SK-N-SH (cell line): ENCODE measurements around the gene RAB5B. TPM values are rescaled to one million over a fixed set of nuclear protein-coding genes. Genes with fewer than 3 reads are reported as not detected.

Experiments
- CTCF ChIA-PET: fragments of 300-600, 350-600 bp; formaldehyde crosslinking; extraction: SDS; loops from one replicate; lab custom pipeline; 2021; lab: Yijun Ruan, JAX
- POLR2A ChIA-PET: fragments of 350-600 bp; sonication (Branson Sonifier 250); formaldehyde crosslinking; extraction: SDS; loops from one replicate; lab custom pipeline; 2020; ENCODE audit warnings: antibody characterized with exemption, inconsistent platforms; lab: Yijun Ruan, JAX
- DNase-seq: peaks from one replicate; pipeline ENCODE4 v3.0.0; 2012
- H2AFZ ChIP-seq: fragments of 200-600 bp; sonication (generic); 2 replicates; pipeline ENCODE4 v1.8.1; 2016; ENCODE audit warnings: antibody characterized with exemption, mild to moderate bottlenecking, low read depth
- H3F3A ChIP-seq: fragments of 200-600 bp; sonication (generic); replicated peaks from 2 replicates; pipeline ENCODE3; 2016; ENCODE audit warnings: antibody characterized with exemption, mild to moderate bottlenecking; ENCODE audit not compliant: insufficient read depth
- H3K27ac ChIP-seq, 2 experiments: fragments of 200-500 bp in 1 of 2; fragments of 200-600 bp in 1 of 2; sonication (Bioruptor generic) in 1 of 2; sonication (generic), shearing (Covaris generic) in 1 of 2; 2 replicates each; pipeline versions ENCODE4 v1.5.1 to v1.6.1; 2014 to 2016; ENCODE audit warnings: low read depth in 2 of 2, inconsistent platforms in 1 of 2, low read length in 1 of 2, mild to moderate bottlenecking in 1 of 2, mixed read lengths in 1 of 2
- H3K27me3 ChIP-seq: fragments of 200-600 bp; sonication (generic), shearing (Covaris generic); 2 replicates; pipeline ENCODE4 v1.6.1; 2016; ENCODE audit warnings: mixed run types; ENCODE audit not compliant: insufficient read depth
- H3K36me3 ChIP-seq, 2 experiments: fragments of 200-500 bp in 1 of 2; fragments of 200-600 bp in 1 of 2; sonication (Bioruptor generic) in 1 of 2; sonication (generic) in 1 of 2; replicated peaks in 1 of 2; 2 replicates each; pipeline versions ENCODE3 to v1.5.1; 2014 to 2016; ENCODE audit warnings: low read length in 1 of 2, mild to moderate bottlenecking in 1 of 2; ENCODE audit not compliant: insufficient read depth in 2 of 2, control insufficient read depth in 1 of 2
- H3K4me1 ChIP-seq, 2 experiments: fragments of 200-500 bp in 1 of 2; fragments of 200-600 bp in 1 of 2; sonication (Bioruptor generic) in 1 of 2; sonication (generic), shearing (Covaris generic) in 1 of 2; 2 replicates each; pipeline versions ENCODE4 v1.5.1 to v1.6.1; 2014 to 2016; ENCODE audit warnings: low read depth in 1 of 2, low read length in 1 of 2, mixed run types in 1 of 2; ENCODE audit not compliant: insufficient read depth in 2 of 2, control insufficient read depth in 1 of 2
- H3K4me2 ChIP-seq: fragments of 200-600 bp; sonication (generic), shearing (Covaris generic); 2 replicates; pipeline ENCODE4 v1.6.1; 2017; ENCODE audit warnings: mixed run types
- H3K4me3 ChIP-seq, 2 experiments: fragments of 200-500 bp in 1 of 2; fragments of 200-600 bp in 1 of 2; sonication (Bioruptor generic) in 1 of 2; sonication (generic), shearing (Covaris generic) in 1 of 2; 2 replicates each; pipeline versions ENCODE4 v1.5.1 to v1.8.1; 2014 to 2016; ENCODE audit warnings: low read depth in 2 of 2, inconsistent platforms in 1 of 2, low read length in 1 of 2, mild to moderate bottlenecking in 1 of 2, mixed read lengths in 1 of 2, moderate library complexity in 1 of 2
- H3K79me2 ChIP-seq: fragments of 200-600 bp; sonication (generic); 2 replicates; pipeline ENCODE4 v1.8.1; 2017; ENCODE audit warnings: mild to moderate bottlenecking; ENCODE audit not compliant: insufficient read depth
- H3K9ac ChIP-seq: fragments of 200-600 bp; sonication (generic); 2 replicates; pipeline ENCODE4 v1.6.1; 2017; ENCODE audit warnings: mixed run types
- H3K9me2 ChIP-seq: fragments of 200-600 bp; sonication (generic); 2 replicates; pipeline ENCODE4 v1.6.1; 2017; ENCODE audit warnings: mixed run types
- H3K9me3 ChIP-seq: fragments of 200-600 bp; sonication (generic); 2 replicates; pipeline ENCODE4 v1.6.1; 2017; ENCODE audit warnings: mixed run types, mild to moderate bottlenecking, moderate library complexity
- H4K20me1 ChIP-seq: fragments of 200-600 bp; sonication (generic); 2 replicates; pipeline ENCODE4 v1.6.1; 2017; ENCODE audit warnings: mild to moderate bottlenecking, mixed run types; ENCODE audit not compliant: insufficient read depth
- CHD2 ChIP-seq: fragments of 150-350 bp; IDR thresholded peaks from 2 replicates; pipeline ENCODE4 v1.6.1; 2018; ENCODE audit warnings: low read length; ENCODE audit not compliant: partially characterized antibody
- CTCF ChIP-seq: fragments of 200-600 bp; sonication (generic); IDR thresholded peaks from 2 replicates; pipeline ENCODE4 v1.6.1; 2017; ENCODE audit warnings: antibody characterized with exemption, mild to moderate bottlenecking, moderate library complexity
- EZH2phosphoT487 ChIP-seq: fragments of 200-600 bp; sonication (generic); IDR thresholded peaks from 2 replicates; pipeline ENCODE4 v1.6.1; 2017; ENCODE audit warnings: low read depth, mixed run types, mild to moderate bottlenecking, antibody characterized with exemption, moderate library complexity, borderline replicate concordance
- POLR2AphosphoS5 ChIP-seq: IDR thresholded peaks from 2 replicates; pipeline ENCODE4 v1.6.1; 2012; ENCODE audit warnings: low read depth, low read length
- SIN3A ChIP-seq: IDR thresholded peaks from 2 replicates; pipeline ENCODE4 v1.6.1; 2012; ENCODE audit warnings: low read depth, mild to moderate bottlenecking, low read length, moderate library complexity, borderline replicate concordance
- TAF1 ChIP-seq: IDR thresholded peaks from 2 replicates; pipeline ENCODE4 v1.6.1; 2012; ENCODE audit warnings: low read depth, mild to moderate bottlenecking, low read length, moderate library complexity, borderline replicate concordance
- TCF12 ChIP-seq: IDR thresholded peaks from 2 replicates; pipeline ENCODE4 v1.4.0; 2012
- USF1 ChIP-seq: IDR thresholded peaks from 2 replicates; pipeline ENCODE4 v1.4.0; 2012; ENCODE audit warnings: low read depth, borderline replicate concordance
- WGBS: methylation state at CpG from one replicate; pipeline ENCODE4 v1.1.6; 2017; ENCODE audit warnings: low lambda C conversion rate; 5-methylcytosine and 5-hydroxymethylcytosine counted together
- polyA plus RNA-seq, 3 experiments: library from polyadenylated mRNA; depleted of rRNA; stranded (reverse); fragments of >200 nt; gene quantifications; 2 replicates each; pipeline ENCODE4 v1.2.3, GENCODE V29; 2012
- TF ChIP-seq, protein P1 (sequence below): IDR thresholded peaks from 2 replicates; pipeline ENCODE4 v1.4.0; 2012; ENCODE audit warnings: low read depth

The RAB5B gene
- polyA plus RNA-seq, 1 of the 3 experiments (the other 2 are of a cell fraction), result 54.0 TPM

- TF ChIP-seq SIN3A (no peak), EZH2phosphoT487 (no peak), POLR2AphosphoS5 (no peak), USF1 (no peak)
These were observed 43.3 kb downstream of the RAB5B start (continued) for GRCh38 chr12:56017181-56017580.

DNA sequence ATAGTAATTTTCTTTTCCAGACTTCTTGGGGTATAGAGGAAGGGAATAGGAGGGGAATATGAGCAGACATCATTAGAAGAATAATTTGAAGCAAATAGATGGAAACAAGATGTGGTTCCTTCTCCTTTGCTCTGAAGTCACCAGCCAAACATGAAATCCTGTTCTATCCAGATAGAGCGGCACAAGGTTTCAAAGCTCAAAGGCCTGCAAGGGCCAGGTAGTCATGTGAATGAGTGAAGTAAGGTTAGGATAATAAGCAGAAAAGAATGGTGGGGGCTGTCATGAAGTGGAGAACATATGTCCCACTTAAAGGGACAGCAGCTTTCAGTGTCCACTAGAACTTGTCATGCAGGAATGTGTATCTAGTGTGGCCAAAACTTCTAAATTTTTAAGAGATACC lies 44.5 kb downstream of the RAB5B start:
- no peak overlapping the region for H2AFZ ChIP-seq
- no peak for DNase-seq
- H3K9me3 ChIP-seq, result no peaks in the 10 kb centered on the region
- TF ChIP-seq EZH2phosphoT487 (no peak), TCF12 (no peak)
- TF ChIP-seq, protein P1, sequence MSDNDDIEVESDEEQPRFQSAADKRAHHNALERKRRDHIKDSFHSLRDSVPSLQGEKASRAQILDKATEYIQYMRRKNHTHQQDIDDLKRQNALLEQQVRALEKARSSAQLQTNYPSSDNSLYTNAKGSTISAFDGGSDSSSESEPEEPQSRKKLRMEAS, result no peak
- no peak overlapping the region for H3K4me2 ChIP-seq
- no peaks in the 10 kb centered on the region for H3K9me2 ChIP-seq
- ChIA-PET POLR2A (interaction anchor here (0.9 kb wide), 1 partner anchor 10 kb away, joined by 3 read pairs; no protein-coding TSS in a partner anchor), CTCF (interaction anchor here (1.0 to 5.9 kb wide), 6 partner anchors 10 to 29 kb away, joined by 3 to 30 read pairs (median 4); partner anchors contain the start of gene SUOX)
- H3F3A ChIP-seq, result no peaks in the 10 kb centered on the region
- 100% methylated on average over 1 of the region's 1 CpG for WGBS
- H3K4me1 ChIP-seq, result peaks cover 0 to 22% of the 10 kb centered on the region in 2 experiments; a peak in 2 of 4 replicates
- H3K4me3 ChIP-seq, result no peak overlapping the region
- H4K20me1 ChIP-seq, result no peaks in the 10 kb centered on the region
- no peaks in the 10 kb centered on the region for H3K27me3 ChIP-seq
- H3K9ac ChIP-seq, result no peak overlapping the region
- no peak overlapping the region for H3K27ac ChIP-seq
- H3K36me3 ChIP-seq, result no peaks in the 10 kb centered on the region
- no peaks in the 10 kb centered on the region for H3K79me2 ChIP-seq

GRCh38 chr12:56020423-56021184 lies 46.7 kb downstream of the RAB5B start, which contains the start of gene IKZF4:
Gene IKZF4 (plus strand): TSS chr12:56021043. CDS start chr12:56021494, 451 bp downstream.
- POLR2A ChIA-PET, result interaction anchor here (1.3 to 2.4 kb wide), 7 partner anchors 14 to 96 kb away, joined by 3 to 9 read pairs (median 6); partner anchors contain the start of genes PA2G4, RAB5B and SUOX
- Histone ChIP-seq H3K27ac (peak within 1 kb of the TSS in 1 of 2 experiments; percentile 83; a peak in 3 of 4 replicates), H4K20me1 (no peaks in the 10 kb centered on the region), H3K9me3 (no peaks in the 10 kb centered on the region), H3K9ac (peak within 1 kb of the TSS; percentile 44; the same call in 1 of the 2 replicates), H3K79me2 (no peaks in the 10 kb centered on the region), H3K27me3 (no peaks in the 10 kb centered on the region), H2AFZ (peak within 1 kb of the TSS; percentile 68; the same call in 1 of the 2 replicates), H3K4me1 (peaks cover 0 to 24% of the 10 kb centered on the region in 2 experiments; a peak in 2 of 4 replicates), H3K9me2 (no peaks in the 10 kb centered on the region), H3F3A (no peaks in the 10 kb centered on the region), H3K4me2 (peak within 1 kb of the TSS; percentile 69), H3K36me3 (peaks cover 0 to 1% of the 10 kb centered on the region in 2 experiments), H3K4me3 (peak within 1 kb of the TSS; percentile 36 to 54)
- 33% methylated on average over 3 of the region's 10 CpGs for WGBS
- peak; percentile 68 for DNase-seq
- CTCF ChIA-PET, result interaction anchor here (1.2 to 11.8 kb wide), 5 partner anchors 9 to 282 kb away, joined by 3 to 183 read pairs (median 14); partner anchors contain the start of gene SUOX
- no peak for TF ChIP-seq CTCF
- TF ChIP-seq CHD2, result no peak
- TF ChIP-seq EZH2phosphoT487, result no peak
- TF ChIP-seq TAF1, result no peak
- TF ChIP-seq POLR2AphosphoS5, result no peak
